H1 (cell line): ENCODE results near the gene AFG1L. TPM values are rescaled to one million over a fixed set of nuclear protein-coding genes. Genes with fewer than 3 reads are reported as not detected.

Experiments
- polyA plus RNA-seq, 7 experiments: library from polyadenylated mRNA; depleted of rRNA in 3 of 7; stranded (reverse) in 5 of 7; unstranded in 2 of 7; fragments of >200 nt in 5 of 7; fragments of 200-250 nt in 2 of 7; gene quantifications; 1 replicate in 5 of 7; 2 replicates in 1 of 7; 4 replicates in 1 of 7; pipeline versions ENCODE4 v1.2.1 to v1.2.3, GENCODE V29; 2011 to 2013; ENCODE audit warnings: missing spikeins in 2 of 7, mixed read lengths in 2 of 7
- total RNA-seq: library from RNA; stranded (reverse); fragmentation: NEBNext Ultra II Directional; extraction: Animal tissue kit (Norgen Biotek cat#: 25700); gene quantifications from 2 replicates; pipeline ENCODE4 v1.2.1, GENCODE V29; 2021
- TF ChIP-seq, protein P1 (sequence below): fragments of 300-600 bp; sonication (generic); IDR thresholded peaks from 2 replicates; pipeline ENCODE4 v1.7.1; 2012; ENCODE audit warnings: low read length, moderate library complexity, mild to moderate bottlenecking, inconsistent platforms; ENCODE audit not compliant: insufficient replicate concordance

The AFG1L gene
- total and polyA plus RNA-seq, 2 of the 8 experiments (the other 6 are each of a cell fraction or from before 2014, with no cell fraction given): 0.98 to 5.7 TPM

DNA sequence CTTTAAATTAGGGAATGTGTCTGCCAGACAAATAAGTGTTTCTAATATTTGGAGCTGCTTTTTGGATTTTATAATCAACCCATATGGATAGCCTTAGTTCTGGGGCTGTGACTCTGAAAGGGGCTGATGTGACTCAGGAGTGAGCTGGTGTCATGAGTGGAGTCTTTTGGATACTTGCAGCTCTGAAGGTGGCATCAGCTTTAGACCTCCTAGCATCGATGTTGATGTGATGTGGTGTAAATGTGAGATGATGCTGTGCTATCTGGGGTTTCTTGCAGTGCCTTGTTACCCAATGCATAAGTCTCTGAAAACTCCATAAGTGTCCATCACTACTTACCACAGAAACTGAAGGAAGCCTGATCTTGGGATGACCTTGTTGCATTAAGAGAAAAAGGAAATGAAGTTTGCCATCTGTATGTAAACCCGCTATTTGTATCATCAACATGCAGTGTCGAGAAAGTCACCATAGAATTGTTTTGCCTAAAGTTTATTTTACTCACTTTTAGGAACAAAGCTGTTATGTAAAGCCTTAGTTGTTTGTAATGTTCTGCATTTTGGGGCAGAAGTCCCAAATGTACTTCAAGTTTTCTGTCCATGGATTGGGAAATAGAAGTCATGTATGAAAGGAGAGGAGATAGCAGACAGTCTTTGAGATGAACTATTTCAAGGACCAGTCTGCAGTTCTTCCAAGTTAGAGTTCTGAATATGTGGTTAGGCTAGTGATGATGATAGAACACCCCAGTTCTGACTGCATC lies 273.9 kb downstream of the AFG1L start (continued):
- TF ChIP-seq, protein P1, sequence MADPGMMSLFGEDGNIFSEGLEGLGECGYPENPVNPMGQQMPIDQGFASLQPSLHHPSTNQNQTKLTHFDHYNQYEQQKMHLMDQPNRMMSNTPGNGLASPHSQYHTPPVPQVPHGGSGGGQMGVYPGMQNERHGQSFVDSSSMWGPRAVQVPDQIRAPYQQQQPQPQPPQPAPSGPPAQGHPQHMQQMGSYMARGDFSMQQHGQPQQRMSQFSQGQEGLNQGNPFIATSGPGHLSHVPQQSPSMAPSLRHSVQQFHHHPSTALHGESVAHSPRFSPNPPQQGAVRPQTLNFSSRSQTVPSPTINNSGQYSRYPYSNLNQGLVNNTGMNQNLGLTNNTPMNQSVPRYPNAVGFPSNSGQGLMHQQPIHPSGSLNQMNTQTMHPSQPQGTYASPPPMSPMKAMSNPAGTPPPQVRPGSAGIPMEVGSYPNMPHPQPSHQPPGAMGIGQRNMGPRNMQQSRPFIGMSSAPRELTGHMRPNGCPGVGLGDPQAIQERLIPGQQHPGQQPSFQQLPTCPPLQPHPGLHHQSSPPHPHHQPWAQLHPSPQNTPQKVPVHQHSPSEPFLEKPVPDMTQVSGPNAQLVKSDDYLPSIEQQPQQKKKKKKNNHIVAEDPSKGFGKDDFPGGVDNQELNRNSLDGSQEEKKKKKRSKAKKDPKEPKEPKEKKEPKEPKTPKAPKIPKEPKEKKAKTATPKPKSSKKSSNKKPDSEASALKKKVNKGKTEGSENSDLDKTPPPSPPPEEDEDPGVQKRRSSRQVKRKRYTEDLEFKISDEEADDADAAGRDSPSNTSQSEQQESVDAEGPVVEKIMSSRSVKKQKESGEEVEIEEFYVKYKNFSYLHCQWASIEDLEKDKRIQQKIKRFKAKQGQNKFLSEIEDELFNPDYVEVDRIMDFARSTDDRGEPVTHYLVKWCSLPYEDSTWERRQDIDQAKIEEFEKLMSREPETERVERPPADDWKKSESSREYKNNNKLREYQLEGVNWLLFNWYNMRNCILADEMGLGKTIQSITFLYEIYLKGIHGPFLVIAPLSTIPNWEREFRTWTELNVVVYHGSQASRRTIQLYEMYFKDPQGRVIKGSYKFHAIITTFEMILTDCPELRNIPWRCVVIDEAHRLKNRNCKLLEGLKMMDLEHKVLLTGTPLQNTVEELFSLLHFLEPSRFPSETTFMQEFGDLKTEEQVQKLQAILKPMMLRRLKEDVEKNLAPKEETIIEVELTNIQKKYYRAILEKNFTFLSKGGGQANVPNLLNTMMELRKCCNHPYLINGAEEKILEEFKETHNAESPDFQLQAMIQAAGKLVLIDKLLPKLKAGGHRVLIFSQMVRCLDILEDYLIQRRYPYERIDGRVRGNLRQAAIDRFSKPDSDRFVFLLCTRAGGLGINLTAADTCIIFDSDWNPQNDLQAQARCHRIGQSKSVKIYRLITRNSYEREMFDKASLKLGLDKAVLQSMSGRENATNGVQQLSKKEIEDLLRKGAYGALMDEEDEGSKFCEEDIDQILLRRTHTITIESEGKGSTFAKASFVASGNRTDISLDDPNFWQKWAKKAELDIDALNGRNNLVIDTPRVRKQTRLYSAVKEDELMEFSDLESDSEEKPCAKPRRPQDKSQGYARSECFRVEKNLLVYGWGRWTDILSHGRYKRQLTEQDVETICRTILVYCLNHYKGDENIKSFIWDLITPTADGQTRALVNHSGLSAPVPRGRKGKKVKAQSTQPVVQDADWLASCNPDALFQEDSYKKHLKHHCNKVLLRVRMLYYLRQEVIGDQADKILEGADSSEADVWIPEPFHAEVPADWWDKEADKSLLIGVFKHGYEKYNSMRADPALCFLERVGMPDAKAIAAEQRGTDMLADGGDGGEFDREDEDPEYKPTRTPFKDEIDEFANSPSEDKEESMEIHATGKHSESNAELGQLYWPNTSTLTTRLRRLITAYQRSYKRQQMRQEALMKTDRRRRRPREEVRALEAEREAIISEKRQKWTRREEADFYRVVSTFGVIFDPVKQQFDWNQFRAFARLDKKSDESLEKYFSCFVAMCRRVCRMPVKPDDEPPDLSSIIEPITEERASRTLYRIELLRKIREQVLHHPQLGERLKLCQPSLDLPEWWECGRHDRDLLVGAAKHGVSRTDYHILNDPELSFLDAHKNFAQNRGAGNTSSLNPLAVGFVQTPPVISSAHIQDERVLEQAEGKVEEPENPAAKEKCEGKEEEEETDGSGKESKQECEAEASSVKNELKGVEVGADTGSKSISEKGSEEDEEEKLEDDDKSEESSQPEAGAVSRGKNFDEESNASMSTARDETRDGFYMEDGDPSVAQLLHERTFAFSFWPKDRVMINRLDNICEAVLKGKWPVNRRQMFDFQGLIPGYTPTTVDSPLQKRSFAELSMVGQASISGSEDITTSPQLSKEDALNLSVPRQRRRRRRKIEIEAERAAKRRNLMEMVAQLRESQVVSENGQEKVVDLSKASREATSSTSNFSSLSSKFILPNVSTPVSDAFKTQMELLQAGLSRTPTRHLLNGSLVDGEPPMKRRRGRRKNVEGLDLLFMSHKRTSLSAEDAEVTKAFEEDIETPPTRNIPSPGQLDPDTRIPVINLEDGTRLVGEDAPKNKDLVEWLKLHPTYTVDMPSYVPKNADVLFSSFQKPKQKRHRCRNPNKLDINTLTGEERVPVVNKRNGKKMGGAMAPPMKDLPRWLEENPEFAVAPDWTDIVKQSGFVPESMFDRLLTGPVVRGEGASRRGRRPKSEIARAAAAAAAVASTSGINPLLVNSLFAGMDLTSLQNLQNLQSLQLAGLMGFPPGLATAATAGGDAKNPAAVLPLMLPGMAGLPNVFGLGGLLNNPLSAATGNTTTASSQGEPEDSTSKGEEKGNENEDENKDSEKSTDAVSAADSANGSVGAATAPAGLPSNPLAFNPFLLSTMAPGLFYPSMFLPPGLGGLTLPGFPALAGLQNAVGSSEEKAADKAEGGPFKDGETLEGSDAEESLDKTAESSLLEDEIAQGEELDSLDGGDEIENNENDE: no peak
